ENCODE measurements around the gene RBMXL2.

RBMXL2 gene

DNA sequence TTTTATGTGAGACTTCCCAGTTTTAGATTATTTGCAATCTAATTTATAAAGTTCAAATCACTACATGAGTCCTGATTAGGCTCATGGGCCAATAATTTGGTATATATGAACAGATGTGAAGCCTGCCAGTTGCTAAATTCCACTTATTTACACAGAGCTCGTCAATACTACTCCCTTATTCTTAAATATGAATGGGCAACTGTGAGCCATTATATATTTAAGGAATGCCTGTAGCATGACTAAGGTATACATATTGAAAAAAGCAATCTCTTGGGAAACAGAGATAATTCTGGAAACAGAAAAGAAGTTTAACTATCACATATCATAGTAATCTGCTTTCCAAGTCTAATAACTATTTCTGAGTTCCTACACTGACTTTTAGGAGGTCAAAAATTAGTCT lies 27.0 kb downstream of the RBMXL2 start:
- no peaks in the 10 kb centered on the region for H3K36me3 Mint-ChIP-seq (ENCODE audit: low read depth)
- ATAC-seq (no peak), DNase-seq (no peak)
- H3K4me3 Mint-ChIP-seq = no peak overlapping the region
- peaks cover 17% of the 10 kb centered on the region for H3K27me3 Mint-ChIP-seq
- no peak overlapping the region for H3K27ac Mint-ChIP-seq
- H3K9me3 Mint-ChIP-seq = no peaks in the 10 kb centered on the region
- H3K4me1 Mint-ChIP-seq = no peaks in the 10 kb centered on the region

DNA sequence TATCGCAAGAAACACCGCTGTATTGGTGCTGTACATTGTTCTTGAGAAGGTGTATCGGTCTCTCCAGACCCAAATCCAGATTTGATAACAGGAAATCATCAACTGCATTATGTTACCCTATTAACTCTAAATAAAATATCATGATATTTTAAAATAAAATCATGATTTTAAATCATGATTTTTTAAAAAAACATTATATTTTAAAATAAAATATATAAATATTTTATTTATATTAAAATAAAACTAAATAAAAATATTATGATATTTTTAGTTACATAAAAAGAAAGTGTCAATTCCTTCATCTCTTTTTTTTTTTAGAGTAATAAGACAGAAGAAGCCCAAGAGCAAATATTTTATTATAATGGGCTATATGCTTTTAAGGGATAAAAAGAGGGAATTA lies 27.6 kb downstream of the RBMXL2 start:
- H3K36me3 Mint-ChIP-seq (ENCODE audit: low read depth) = no peaks in the 10 kb centered on the region
- ATAC-seq = no peak
- H3K27ac Mint-ChIP-seq = no peak overlapping the region
- peaks cover 15% of the 10 kb centered on the region for H3K27me3 Mint-ChIP-seq
- no peak for DNase-seq
- H3K4me1 Mint-ChIP-seq = no peaks in the 10 kb centered on the region
- H3K4me3 Mint-ChIP-seq = no peak overlapping the region
- no peaks in the 10 kb centered on the region for H3K9me3 Mint-ChIP-seq

DNA sequence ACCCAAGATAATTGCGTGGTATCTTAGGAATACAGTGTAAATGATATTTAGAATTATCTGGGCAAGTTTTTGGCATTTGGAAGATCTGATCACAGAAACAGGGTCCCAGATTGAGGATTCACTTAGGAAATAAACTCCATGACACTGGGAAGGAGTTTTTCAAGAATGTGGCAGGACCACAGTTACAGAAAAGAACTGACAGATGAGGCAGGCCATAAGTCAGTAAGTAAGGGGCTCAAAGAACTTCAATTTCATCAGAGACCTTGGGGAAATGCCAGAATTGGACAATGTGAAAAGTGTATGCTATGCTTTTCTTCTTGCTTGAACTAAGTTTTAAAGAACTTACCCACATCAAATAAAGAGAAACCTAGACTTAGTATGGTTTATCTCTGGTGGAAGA lies 49.3 kb downstream of the RBMXL2 start:
- H3K27ac Mint-ChIP-seq = no peak overlapping the region
- no peaks in the 10 kb centered on the region for H3K36me3 Mint-ChIP-seq (ENCODE audit: low read depth)
- no peaks in the 10 kb centered on the region for H3K4me1 Mint-ChIP-seq
- no peak for ATAC-seq
- peaks cover 24% of the 10 kb centered on the region for H3K27me3 Mint-ChIP-seq
- no peak overlapping the region for H3K4me3 Mint-ChIP-seq
- H3K9me3 Mint-ChIP-seq = no peaks in the 10 kb centered on the region
- no peak for DNase-seq

All from activated naive CD8-positive, alpha-beta T cell treated with anti-CD3 and anti-CD28 coated beads, Interleukin-2, amount 50 U/mL, for 24 hours (primary cell).